ENCODE results near the gene MLLT10. TPM values are rescaled to one million over a fixed set of nuclear protein-coding genes. Genes with fewer than 3 reads are reported as not detected.

The MLLT10 gene
- total RNA-seq, 1 experiment from 2014 or later, result 48.4 TPM

- POLR2A ChIA-PET (ENCODE audit: unreplicated experiment), result no interaction called here
- Histone ChIP-seq H4K20me1 (ENCODE audit: insufficient read depth) (no peaks in the 10 kb centered on the region), H3K36me3 (ENCODE audit: low read depth) (no peaks in the 10 kb centered on the region; the same call in 1 of the 2 replicates), H3K27ac (no peak overlapping the region), H3K4me2 (no peak overlapping the region), H3K4me1 (replicated peaks; ENCODE audit: insufficient read depth) (no peaks in the 10 kb centered on the region), H3F3A (ENCODE audit: insufficient read depth, low read depth) (peaks cover 1% of the 10 kb centered on the region; the same call in 1 of the 2 replicates), H2AFZ (no peak overlapping the region), H3K79me2 (ENCODE audit: low read depth) (no peaks in the 10 kb centered on the region), H3K4me3 (no peak overlapping the region), H3K9me3 (ENCODE audit: insufficient read depth, low read depth) (no peaks in the 10 kb centered on the region), H3K9me2 (ENCODE audit: insufficient read depth) (no peaks in the 10 kb centered on the region), H3K27me3 (ENCODE audit: insufficient read depth, low read depth) (no peaks in the 10 kb centered on the region)
- no peak for DNase-seq
- CTCF ChIA-PET, result no interaction called here
- BruUV-seq (replicated peaks), result no TSS peak
- TF ChIP-seq EZH2 (IDR thresholded peaks at IDR 0.05; ENCODE audit: low read depth), result no peak
- TF ChIP-seq CTCF (conservative IDR thresholded peaks at IDR 0.05), result no peak
- intact Hi-C loops (cut with micrococcal nuclease; ENCODE audit: unreplicated experiment), result no loop called here
These were observed 213.8 kb downstream of the MLLT10 start for GRCh38 chr10:21747809-21748208.

- H3K9me2 ChIP-seq (ENCODE audit: insufficient read depth), result no peaks in the 10 kb centered on the region
- H3K4me3 ChIP-seq, result no peak overlapping the region
- DNase-seq, result no peak
- H3K4me1 ChIP-seq (replicated peaks; ENCODE audit: insufficient read depth), result no peaks in the 10 kb centered on the region
- TF ChIP-seq CTCF (conservative IDR thresholded peaks at IDR 0.05) (no peak), EZH2 (IDR thresholded peaks at IDR 0.05; ENCODE audit: low read depth) (no peak)
- POLR2A ChIA-PET (ENCODE audit: unreplicated experiment), result no interaction called here
- H3K79me2 ChIP-seq (ENCODE audit: low read depth), result no peaks in the 10 kb centered on the region
- CTCF ChIA-PET, result no interaction called here
- no peak overlapping the region for H3K4me2 ChIP-seq
- no peaks in the 10 kb centered on the region; the same call in 1 of the 2 replicates for H3K36me3 ChIP-seq (ENCODE audit: low read depth)
- intact Hi-C loops (cut with micrococcal nuclease; ENCODE audit: unreplicated experiment), result no loop called here
- no TSS peak for BruUV-seq (replicated peaks)
- H3K9me3 ChIP-seq (ENCODE audit: insufficient read depth, low read depth), result no peaks in the 10 kb centered on the region
- no peaks in the 10 kb centered on the region for H3F3A ChIP-seq (ENCODE audit: insufficient read depth, low read depth)
- H3K27ac ChIP-seq, result no peak overlapping the region
- H2AFZ ChIP-seq, result no peak overlapping the region
- H4K20me1 ChIP-seq (ENCODE audit: insufficient read depth), result no peaks in the 10 kb centered on the region
- no peaks in the 10 kb centered on the region for H3K27me3 ChIP-seq (ENCODE audit: insufficient read depth, low read depth)
These were observed 215.8 kb downstream of the MLLT10 start for GRCh38 chr10:21749788-21750187.

GRCh38 chr10:21750424-21750823 is 216.4 kb downstream of the MLLT10 start:
- Histone ChIP-seq H3K79me2 (ENCODE audit: low read depth) (no peaks in the 10 kb centered on the region), H3K36me3 (ENCODE audit: low read depth) (no peaks in the 10 kb centered on the region), H3K27me3 (ENCODE audit: insufficient read depth, low read depth) (no peaks in the 10 kb centered on the region), H3K4me1 (replicated peaks; ENCODE audit: insufficient read depth) (no peaks in the 10 kb centered on the region), H3K9me2 (ENCODE audit: insufficient read depth) (no peaks in the 10 kb centered on the region), H2AFZ (no peak overlapping the region), H4K20me1 (ENCODE audit: insufficient read depth) (no peaks in the 10 kb centered on the region), H3K4me2 (no peak overlapping the region), H3F3A (ENCODE audit: insufficient read depth, low read depth) (no peaks in the 10 kb centered on the region), H3K27ac (no peak overlapping the region), H3K4me3 (no peak overlapping the region), H3K9me3 (ENCODE audit: insufficient read depth, low read depth) (no peaks in the 10 kb centered on the region)
- intact Hi-C loops (cut with micrococcal nuclease; ENCODE audit: unreplicated experiment), result no loop called here
- no peak for TF ChIP-seq CTCF (conservative IDR thresholded peaks at IDR 0.05)
- TF ChIP-seq EZH2 (IDR thresholded peaks at IDR 0.05; ENCODE audit: low read depth), result no peak
- POLR2A ChIA-PET (ENCODE audit: unreplicated experiment), result no interaction called here
- no peak for DNase-seq
- no TSS peak for BruUV-seq (replicated peaks)
- CTCF ChIA-PET, result no interaction called here

Data from PC-9 (cell line).